GM23338 (cell line): Measurements from ENCODE around the gene NUPR1. TPM values are rescaled to one million over a fixed set of nuclear protein-coding genes. Genes with fewer than 3 reads are reported as not detected.
A peak's percentile ranks its signal among the peaks of the same experiment; 100 is the strongest.

Experiments
- ATAC-seq: fragments of 200-7000 bp; cut with Tn5 transposase; 3 replicates; pipeline ENCODE4 v1.9.1; 2020
- DNase-seq: peaks from one replicate; pipeline ENCODE4 v3.0.0-alpha.2; 2015; ENCODE audit warnings: low spot score
- H2AFZ ChIP-seq: fragments of 200-600 bp; sonication (generic); 2 replicates; pipeline ENCODE4 v1.8.0; 2016; ENCODE audit warnings: antibody characterized with exemption, mild to moderate bottlenecking, moderate library complexity
- H3F3A ChIP-seq: fragments of 200-600 bp; sonication (generic); replicated peaks from 2 replicates; pipeline ENCODE4 v1.8.0; 2017; ENCODE audit warnings: antibody characterized with exemption, mixed run types, low read depth
- H3K27ac ChIP-seq: fragments of 200-600 bp; sonication (generic); 2 replicates; pipeline ENCODE4 v1.6.1; 2016; ENCODE audit warnings: low read depth
- H3K27me3 ChIP-seq: fragments of 200-600 bp; sonication (generic); 2 replicates; pipeline ENCODE4 v1.8.0; 2016; ENCODE audit warnings: mild to moderate bottlenecking, mixed run types, moderate library complexity; ENCODE audit not compliant: insufficient read depth
- H3K36me3 ChIP-seq: fragments of 200-600 bp; sonication (generic); 2 replicates; pipeline ENCODE4 v1.8.0; 2016; ENCODE audit warnings: mild to moderate bottlenecking; ENCODE audit not compliant: insufficient read depth
- H3K4me1 ChIP-seq: fragments of 200-600 bp; sonication (generic); 2 replicates; pipeline ENCODE4 v1.8.0; 2016; ENCODE audit warnings: mild to moderate bottlenecking, moderate library complexity; ENCODE audit not compliant: insufficient read depth
- H3K4me2 ChIP-seq: fragments of 200-600 bp; sonication (generic); 2 replicates; pipeline ENCODE4 v1.7.1; 2017; ENCODE audit warnings: mixed run types
- H3K4me3 ChIP-seq: fragments of 200-600 bp; sonication (generic); 2 replicates; pipeline ENCODE4 v1.6.1; 2016; ENCODE audit warnings: mixed run types
- H3K79me2 ChIP-seq: fragments of 200-600 bp; sonication (generic); replicated peaks from 2 replicates; pipeline ENCODE4 v1.8.0; 2017; ENCODE audit warnings: mild to moderate bottlenecking; ENCODE audit not compliant: insufficient read depth
- H3K9me2 ChIP-seq: fragments of 200-600 bp; sonication (generic); 2 replicates; pipeline ENCODE4 v1.8.0; 2017; ENCODE audit not compliant: insufficient read depth
- H4K20me1 ChIP-seq: fragments of 200-600 bp; sonication (generic); replicated peaks from 2 replicates; pipeline ENCODE4 v1.8.0; 2017; ENCODE audit warnings: mild to moderate bottlenecking; ENCODE audit not compliant: insufficient read depth
- H3K27ac Mint-ChIP-seq: 2 replicates; pipeline ENCODE4 v1.8.0; 2020; ENCODE audit warnings: inconsistent platforms, mild to moderate bottlenecking, moderate library complexity, mixed read lengths
- H3K27me3 Mint-ChIP-seq: 3 replicates; pipeline ENCODE4 v1.8.0; 2022; ENCODE audit warnings: low read depth, mild to moderate bottlenecking, moderate library complexity, mixed read lengths, inconsistent platforms; ENCODE audit not compliant: insufficient read depth, poor library complexity
- H3K36me3 Mint-ChIP-seq: 3 replicates; pipeline ENCODE4 v1.8.0; 2021; ENCODE audit warnings: low read depth, mild to moderate bottlenecking, inconsistent platforms, moderate library complexity, mixed read lengths
- H3K4me1 Mint-ChIP-seq: 3 replicates; pipeline ENCODE4 v1.8.0; 2020; ENCODE audit warnings: mild to moderate bottlenecking, inconsistent platforms, mixed read lengths
- H3K4me3 Mint-ChIP-seq: 3 replicates; pipeline ENCODE4 v1.8.0; 2021; ENCODE audit warnings: moderate library complexity, mild to moderate bottlenecking, inconsistent platforms, mixed read lengths
- H3K9me3 Mint-ChIP-seq: 3 replicates; pipeline ENCODE4 v1.8.0; 2020; ENCODE audit warnings: moderate library complexity, mild to moderate bottlenecking, inconsistent platforms, mixed read lengths
- CREB1 ChIP-seq: fragments of 250-450 bp; sonication (Bioruptor Pico); IDR thresholded peaks from 2 replicates; pipeline ENCODE4 v1.5.0; 2020; ENCODE audit warnings: low read depth, mild to moderate bottlenecking, moderate library complexity
- CTCF ChIP-seq, 2 experiments: fragments of 200-600 bp in 1 of 2; sonication (generic) in 1 of 2; conservative IDR thresholded peaks; 2 replicates each; pipeline versions ENCODE4 v1.5.1 to v1.6.1; 2016 to 2017; ENCODE audit warnings: antibody characterized with exemption in 2 of 2, low read depth in 2 of 2, mild to moderate bottlenecking in 2 of 2, moderate library complexity in 1 of 2
- ETS1 ChIP-seq: IDR thresholded peaks from 2 replicates; pipeline ENCODE4 v1.6.1; 2016; ENCODE audit warnings: antibody characterized with exemption
- EZH2 ChIP-seq: fragments of 200-600 bp; sonication (generic); IDR thresholded peaks from one replicate; pipeline ENCODE4 v1.8.0; 2017; ENCODE audit warnings: antibody characterized with exemption, mild to moderate bottlenecking, low read depth; ENCODE audit not compliant: unreplicated experiment
- EZH2phosphoT487 ChIP-seq: fragments of 200-600 bp; sonication (generic); IDR thresholded peaks from one replicate; pipeline ENCODE4 v1.8.1; 2018; ENCODE audit warnings: antibody characterized with exemption; ENCODE audit not compliant: unreplicated experiment
- JUNB ChIP-seq: IDR thresholded peaks from one replicate; pipeline ENCODE4 v1.6.1; 2016; ENCODE audit warnings: antibody characterized with exemption; ENCODE audit not compliant: unreplicated experiment
- NANOG ChIP-seq: IDR thresholded peaks from 2 replicates; pipeline ENCODE4 v1.6.1; 2016; ENCODE audit warnings: antibody characterized with exemption, borderline replicate concordance
- POLR2AphosphoS5 ChIP-seq: IDR thresholded peaks from 2 replicates; pipeline ENCODE4 v1.6.1; 2016; ENCODE audit warnings: antibody characterized with exemption, low read depth
- REST ChIP-seq: IDR thresholded peaks from one replicate; pipeline ENCODE4 v1.6.1; 2018; ENCODE audit warnings: antibody characterized with exemption; ENCODE audit not compliant: unreplicated experiment
- STAT1 ChIP-seq: IDR thresholded peaks from one replicate; pipeline ENCODE4 v1.6.1; 2016; ENCODE audit warnings: antibody characterized with exemption; ENCODE audit not compliant: unreplicated experiment
- ZNF114 ChIP-seq: fragments of 250-450 bp; sonication (Bioruptor Pico); IDR thresholded peaks from 2 replicates; pipeline ENCODE4 v1.5.0; 2020; ENCODE audit warnings: mild to moderate bottlenecking, moderate library complexity
- ZNF331 ChIP-seq: fragments of 250-450 bp; sonication (Bioruptor Pico); IDR thresholded peaks from 2 replicates; pipeline ENCODE4 v1.5.0; 2020; ENCODE audit warnings: low read depth, mild to moderate bottlenecking, moderate library complexity
- ZNF462 ChIP-seq: fragments of 250-450 bp; sonication (Bioruptor Pico); IDR thresholded peaks from 2 replicates; pipeline ENCODE4 v1.5.0; 2020; ENCODE audit warnings: mild to moderate bottlenecking, moderate library complexity
- polyA plus RNA-seq: library from polyadenylated mRNA; unstranded; fragments of >200 nt; fragmentation: Nextera tagmentation; extraction: Ambion mirVana; gene quantifications from 2 replicates; pipeline ENCODE4 v1.2.1, GENCODE V29; 2016
- total RNA-seq: library from RNA; depleted of rRNA; stranded (reverse); fragments of >200 nt; shearing (Covaris generic); gene quantifications from 2 replicates; pipeline ENCODE4 v1.2.3, GENCODE V29; 2014

The NUPR1 gene
- total and polyA plus RNA-seq, 2 experiments from 2014 or later = 0.03 to 0.48 TPM

GRCh38 chr16:28554634-28555423, 16.1 kb upstream of the NUPR1 start:
- no peak overlapping the region for H3K27ac Mint-ChIP-seq
- no peaks in the 10 kb centered on the region for H3K9me3 Mint-ChIP-seq

More at GRCh38 chr16:28554634-28555423, 16.1 kb upstream of the NUPR1 start:
- H3K4me1 Mint-ChIP-seq = peaks cover 5% of the 10 kb centered on the region; the same call in 2 of the 3 replicates
- ATAC-seq = no peak
- peak overlapping the region; percentile 81 for H3K4me3 Mint-ChIP-seq
- H3K4me3 ChIP-seq = peak overlapping the region; percentile 54
- H3K36me3 Mint-ChIP-seq = peaks cover 19% of the 10 kb centered on the region
- H3F3A ChIP-seq = no peaks in the 10 kb centered on the region
- H3K27me3 Mint-ChIP-seq = no peaks in the 10 kb centered on the region
- H3K36me3 ChIP-seq = no peaks in the 10 kb centered on the region
- no peaks in the 10 kb centered on the region for H4K20me1 ChIP-seq
- peak overlapping the region; percentile 80; the same call in 1 of the 2 replicates for H2AFZ ChIP-seq
- DNase-seq = no peak
- no peak for TF ChIP-seq JUNB
- no peak for TF ChIP-seq ZNF331 (CRISPR knock-in tag)
- TF ChIP-seq ZNF114 (CRISPR knock-in tag) = no peak
- no peak for TF ChIP-seq CREB1 (CRISPR knock-in tag)
- TF ChIP-seq EZH2 = no peak
- no peak for TF ChIP-seq POLR2AphosphoS5
- no peak for TF ChIP-seq EZH2phosphoT487
- TF ChIP-seq NANOG = no peak
- TF ChIP-seq STAT1 = no peak
- TF ChIP-seq ZNF462 (CRISPR knock-in tag) = no peak
- no peak for TF ChIP-seq CTCF (conservative IDR thresholded peaks at IDR 0.05; ENCODE audit: low read depth in 2 of 2)
- no peak for TF ChIP-seq ETS1
- no peak for TF ChIP-seq REST
- H3K9me2 ChIP-seq = no peaks in the 10 kb centered on the region
- H3K4me1 ChIP-seq = no peaks in the 10 kb centered on the region
- no peak overlapping the region for H3K27ac ChIP-seq
- H3K4me2 ChIP-seq = peak overlapping the region; percentile 75
- H3K27me3 ChIP-seq = no peaks in the 10 kb centered on the region
- H3K79me2 ChIP-seq = peaks cover 12% of the 10 kb centered on the region; the same call in 1 of the 2 replicates
